GM13976 (cell line): Measurements from ENCODE around the gene ATP2C2.
"Not testable (repeated sequence)": the region's sequence is repeated elsewhere in the genome, so short reads cannot be mapped to it uniquely, and the experiment has no call there.

ENCODE experiments used
- DNase-seq: peaks from one replicate; pipeline ENCODE4 v3.0.0; 2012; ENCODE audit warnings: low spot score
- in situ Hi-C: fragments of 300-500 bp; cut with MboI; formaldehyde crosslinking; loops from one replicate; pipeline ENCODE4 v1.12.0; 2022; ENCODE audit warnings: low sequenced_read_pairs, mixed read lengths, inconsistent platforms; ENCODE audit not compliant: unreplicated experiment
- TF ChIP-seq, protein P1 (sequence below): IDR thresholded peaks from 2 replicates; pipeline ENCODE4 v1.5.1; 2012; ENCODE audit warnings: borderline replicate concordance, mild to moderate bottlenecking; ENCODE audit not compliant: insufficient read depth; ENCODE audit errors: extremely low read depth, missing control alignments, control extremely low read depth

ATP2C2 gene

GRCh38 chr16:84331998-84332780, 36.1 kb upstream of the ATP2C2 start:
- TF ChIP-seq, protein P1, sequence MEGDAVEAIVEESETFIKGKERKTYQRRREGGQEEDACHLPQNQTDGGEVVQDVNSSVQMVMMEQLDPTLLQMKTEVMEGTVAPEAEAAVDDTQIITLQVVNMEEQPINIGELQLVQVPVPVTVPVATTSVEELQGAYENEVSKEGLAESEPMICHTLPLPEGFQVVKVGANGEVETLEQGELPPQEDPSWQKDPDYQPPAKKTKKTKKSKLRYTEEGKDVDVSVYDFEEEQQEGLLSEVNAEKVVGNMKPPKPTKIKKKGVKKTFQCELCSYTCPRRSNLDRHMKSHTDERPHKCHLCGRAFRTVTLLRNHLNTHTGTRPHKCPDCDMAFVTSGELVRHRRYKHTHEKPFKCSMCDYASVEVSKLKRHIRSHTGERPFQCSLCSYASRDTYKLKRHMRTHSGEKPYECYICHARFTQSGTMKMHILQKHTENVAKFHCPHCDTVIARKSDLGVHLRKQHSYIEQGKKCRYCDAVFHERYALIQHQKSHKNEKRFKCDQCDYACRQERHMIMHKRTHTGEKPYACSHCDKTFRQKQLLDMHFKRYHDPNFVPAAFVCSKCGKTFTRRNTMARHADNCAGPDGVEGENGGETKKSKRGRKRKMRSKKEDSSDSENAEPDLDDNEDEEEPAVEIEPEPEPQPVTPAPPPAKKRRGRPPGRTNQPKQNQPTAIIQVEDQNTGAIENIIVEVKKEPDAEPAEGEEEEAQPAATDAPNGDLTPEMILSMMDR: no peak
- no peak for DNase-seq

GRCh38 chr16:84332975-84333684, 35.2 kb upstream of the ATP2C2 start:
- DNase-seq: no peak
- TF ChIP-seq, protein P1: no peak
- in situ Hi-C loops: no loop called here

More at GRCh38 chr16:84331998-84332780, 36.1 kb upstream of the ATP2C2 start:
- in situ Hi-C loops: no loop called here

DNA sequence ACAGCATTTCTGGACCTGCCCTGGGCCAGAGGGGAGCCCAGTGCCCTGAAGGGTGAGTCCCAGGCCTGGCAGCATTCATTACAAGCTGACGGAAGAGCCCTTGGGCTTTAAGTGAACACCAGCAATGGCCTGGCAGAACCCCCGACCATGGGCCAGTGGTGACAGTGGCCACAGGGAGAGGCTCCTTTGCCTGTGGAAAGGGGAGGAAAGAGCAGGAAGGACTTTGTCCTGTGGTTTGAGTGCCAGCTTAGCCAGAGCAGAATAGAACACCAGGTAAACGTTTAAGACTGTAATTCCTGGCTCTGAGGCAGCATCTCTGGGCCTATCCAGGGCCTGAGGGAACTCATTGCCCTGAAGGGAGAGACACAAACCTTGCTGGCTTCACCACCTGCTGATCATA, 34.3 kb upstream of the ATP2C2 start:
- TF ChIP-seq, protein P1: no peak
- in situ Hi-C loops: no loop called here
- no peak for DNase-seq

DNA sequence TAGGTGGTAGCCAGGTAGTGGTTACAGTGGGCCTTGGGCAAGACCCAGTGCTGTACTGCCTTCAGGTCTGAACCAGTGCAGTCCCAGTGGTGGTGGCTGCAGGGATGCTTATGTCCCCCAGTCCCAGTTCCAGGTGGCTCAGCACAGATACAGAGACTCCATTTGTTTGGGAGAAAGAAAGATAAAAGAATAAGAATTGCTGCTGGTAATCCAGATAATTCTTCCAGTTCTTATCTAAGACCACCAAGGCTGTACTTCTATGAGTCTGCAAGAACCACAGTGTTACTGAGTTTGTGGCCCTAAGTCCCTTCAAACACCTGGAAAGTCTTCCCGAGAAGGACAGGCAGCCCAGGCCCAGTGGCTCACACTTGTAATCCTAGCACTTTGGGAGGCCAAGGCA, 33.9 kb upstream of the ATP2C2 start:
- no peak for DNase-seq
- in situ Hi-C loops: no loop called here
- TF ChIP-seq, protein P1: no peak

GRCh38 chr16:84337236-84337635, 31.1 kb upstream of the ATP2C2 start:
- in situ Hi-C loops, DNase-seq: not testable (repeated sequence)

GRCh38 chr16:84339311-84339710, 29.0 kb upstream of the ATP2C2 start:
- in situ Hi-C loops: no loop called here
- TF ChIP-seq, protein P1: no peak
- no peak for DNase-seq

DNA sequence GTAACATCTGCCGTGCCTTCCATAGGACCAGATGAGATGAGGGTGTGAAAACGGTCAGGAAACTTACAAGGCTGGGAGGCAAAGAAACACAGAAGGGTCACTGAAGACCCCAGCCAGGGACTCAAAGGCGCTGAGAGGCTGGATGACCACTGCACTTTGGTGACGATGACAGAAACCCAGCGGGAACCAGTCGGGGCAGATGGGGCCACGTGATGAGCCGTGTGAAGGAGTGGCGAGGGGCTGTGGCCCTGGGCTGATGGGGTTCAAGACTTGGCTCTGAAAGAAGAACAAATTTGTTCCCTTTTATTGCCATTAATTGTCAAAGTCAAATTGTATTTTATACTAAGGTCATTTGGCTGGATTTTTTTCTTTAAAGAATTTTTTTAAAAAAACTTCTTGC, 28.6 kb upstream of the ATP2C2 start:
- in situ Hi-C loops: no loop called here
- TF ChIP-seq, protein P1: no peak
- DNase-seq: no peak
